ENCODE measurements around the gene HSPB6. TPM values are rescaled to one million over a fixed set of nuclear protein-coding genes. Genes with fewer than 3 reads are reported as not detected.
"Not testable (repeated sequence)": the region's sequence is repeated elsewhere in the genome, so short reads cannot be mapped to it uniquely, and the experiment has no call there.

The HSPB6 gene
- total RNA-seq, 1 donor from 2014 or later = 506 TPM

DNA sequence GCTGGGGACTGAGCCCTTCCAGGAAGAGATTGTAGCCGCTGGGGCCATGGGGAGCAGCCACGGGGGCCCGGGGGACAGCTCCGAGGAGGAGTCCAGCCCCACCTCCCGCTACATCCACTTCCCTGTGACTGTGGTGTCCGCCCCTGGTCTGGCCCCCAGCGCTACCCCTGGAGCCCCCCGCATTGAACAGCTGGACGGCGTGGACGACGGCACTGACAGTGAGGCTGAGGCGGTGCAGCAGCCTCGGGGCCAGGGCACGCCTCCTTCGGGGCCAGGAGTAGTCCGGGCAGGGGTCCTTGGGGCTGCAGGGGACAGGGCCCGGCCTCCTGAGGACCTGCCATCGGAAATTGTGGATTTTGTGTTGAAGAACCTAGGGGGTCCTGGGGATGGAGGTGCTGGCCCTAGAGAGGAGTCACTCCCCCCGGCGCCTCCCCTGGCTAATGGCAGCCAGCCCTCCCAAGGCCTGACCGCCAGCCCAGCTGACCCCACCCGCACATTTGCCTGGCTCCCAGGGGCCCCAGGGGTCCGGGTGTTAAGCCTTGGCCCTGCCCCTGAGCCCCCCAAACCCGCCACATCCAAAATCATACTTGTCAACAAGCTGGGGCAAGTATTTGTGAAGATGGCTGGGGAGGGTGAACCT, 24.2 kb downstream of the HSPB6 start:
- DNase-seq (ENCODE audit: low spot score) = no peak

DNA sequence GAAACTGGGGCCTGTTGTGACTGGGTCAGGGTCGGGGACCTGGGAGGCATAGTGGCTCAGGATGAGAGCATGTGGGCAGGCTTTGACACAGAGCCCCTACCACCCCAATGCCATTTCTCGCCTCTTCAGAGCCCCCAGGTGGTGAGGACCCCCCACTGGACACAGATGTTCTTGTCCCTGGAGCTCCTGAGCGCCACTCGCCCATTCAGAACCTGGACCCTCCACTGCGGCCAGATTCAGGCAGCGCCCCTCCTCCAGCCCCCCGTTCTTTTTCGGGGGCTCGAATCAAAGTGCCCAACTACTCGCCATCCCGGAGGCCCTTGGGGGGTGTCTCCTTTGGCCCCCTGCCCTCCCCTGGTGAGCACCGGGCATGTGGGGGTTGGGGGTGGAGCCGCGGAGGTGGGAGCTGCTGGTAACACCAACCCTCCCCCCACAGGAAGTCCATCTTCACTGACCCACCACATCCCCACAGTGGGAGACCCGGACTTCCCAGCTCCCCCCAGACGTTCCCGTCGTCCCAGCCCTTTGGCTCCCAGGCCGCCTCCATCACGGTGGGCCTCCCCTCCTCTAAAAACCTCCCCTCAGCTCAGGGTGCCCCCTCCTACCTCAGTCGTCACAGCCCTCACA, 24.9 kb downstream of the HSPB6 start:
- DNase-seq (ENCODE audit: low spot score) = no peak

DNA sequence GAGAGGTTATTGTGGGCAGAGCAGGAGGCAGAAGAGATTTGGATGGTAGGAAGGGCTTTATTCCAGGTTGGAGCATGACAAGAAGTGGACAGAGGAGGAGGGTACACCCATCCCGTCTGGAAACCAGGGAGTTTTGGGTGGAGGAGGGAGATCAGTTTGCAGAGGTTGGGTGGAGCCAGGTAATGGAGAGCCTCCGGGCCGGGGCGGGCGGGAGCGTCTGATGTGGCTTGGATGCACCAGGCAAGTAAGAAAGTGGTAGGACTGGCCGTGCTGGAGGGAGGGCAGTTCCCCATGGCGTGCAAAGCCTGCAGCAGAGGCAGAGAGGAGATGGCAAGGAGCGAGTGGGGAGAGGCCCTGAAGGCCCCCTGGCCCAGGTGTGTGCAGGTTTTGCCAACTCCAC, 25.5 kb downstream of the HSPB6 start:
- no peak for DNase-seq (ENCODE audit: low spot score)

DNA sequence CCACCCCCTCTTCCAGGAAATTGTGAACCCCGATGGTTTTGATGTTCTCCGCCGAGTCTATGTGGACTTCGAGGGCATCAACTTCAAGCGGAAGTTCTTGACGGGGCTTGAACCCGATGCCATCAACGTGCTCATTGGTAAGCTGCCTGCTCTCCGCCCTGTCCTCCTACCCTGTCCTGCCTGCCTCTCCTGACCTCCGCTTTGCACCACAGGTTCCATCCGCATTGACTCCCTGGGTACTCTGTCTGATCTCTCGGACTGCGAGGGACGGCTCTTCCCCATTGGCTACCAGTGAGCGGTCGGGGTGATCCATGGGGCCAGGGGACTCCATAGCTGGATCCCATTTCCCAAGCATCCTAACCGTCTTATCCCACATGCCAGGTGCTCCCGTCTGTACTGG, 26.5 kb downstream of the HSPB6 start:
- DNase-seq (ENCODE audit: low spot score) = no peak

DNA sequence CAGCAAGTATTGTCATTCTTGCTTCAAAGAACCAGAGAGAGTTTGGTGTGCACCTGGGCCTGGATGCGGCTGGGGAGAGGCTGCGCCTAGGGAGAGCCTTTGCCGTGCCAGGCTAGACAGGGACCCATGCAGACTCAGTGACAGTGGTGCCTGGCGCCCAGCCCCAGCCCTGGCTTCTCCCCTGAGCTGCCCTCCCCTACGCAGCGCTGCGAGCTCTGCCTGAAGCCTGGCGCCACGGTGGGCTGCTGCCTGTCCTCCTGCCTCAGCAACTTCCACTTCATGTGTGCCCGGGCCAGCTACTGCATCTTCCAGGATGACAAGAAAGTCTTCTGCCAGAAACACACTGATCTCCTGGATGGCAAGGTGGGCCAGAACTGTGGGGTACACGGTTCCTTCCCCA, 27.1 kb downstream of the HSPB6 start:
- no peak for DNase-seq (ENCODE audit: low spot score)

DNA sequence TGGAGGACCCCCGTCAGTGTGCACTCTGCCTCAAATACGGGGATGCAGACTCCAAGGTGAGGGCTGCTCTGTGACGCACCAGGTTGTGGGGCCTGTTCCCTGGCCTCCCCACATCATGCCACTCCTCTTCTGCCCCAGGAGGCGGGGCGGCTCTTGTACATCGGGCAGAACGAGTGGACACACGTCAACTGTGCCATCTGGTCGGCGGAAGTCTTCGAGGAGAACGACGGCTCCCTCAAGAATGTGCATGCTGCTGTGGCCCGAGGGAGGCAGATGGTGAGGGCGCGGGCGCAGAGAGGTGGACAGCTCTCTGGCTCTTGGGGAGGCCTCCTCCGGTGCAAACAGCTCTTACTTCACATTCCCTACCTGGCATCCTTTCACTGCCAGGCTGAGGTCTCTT, 27.8 kb downstream of the HSPB6 start:
- DNase-seq (ENCODE audit: low spot score) = no peak

DNA sequence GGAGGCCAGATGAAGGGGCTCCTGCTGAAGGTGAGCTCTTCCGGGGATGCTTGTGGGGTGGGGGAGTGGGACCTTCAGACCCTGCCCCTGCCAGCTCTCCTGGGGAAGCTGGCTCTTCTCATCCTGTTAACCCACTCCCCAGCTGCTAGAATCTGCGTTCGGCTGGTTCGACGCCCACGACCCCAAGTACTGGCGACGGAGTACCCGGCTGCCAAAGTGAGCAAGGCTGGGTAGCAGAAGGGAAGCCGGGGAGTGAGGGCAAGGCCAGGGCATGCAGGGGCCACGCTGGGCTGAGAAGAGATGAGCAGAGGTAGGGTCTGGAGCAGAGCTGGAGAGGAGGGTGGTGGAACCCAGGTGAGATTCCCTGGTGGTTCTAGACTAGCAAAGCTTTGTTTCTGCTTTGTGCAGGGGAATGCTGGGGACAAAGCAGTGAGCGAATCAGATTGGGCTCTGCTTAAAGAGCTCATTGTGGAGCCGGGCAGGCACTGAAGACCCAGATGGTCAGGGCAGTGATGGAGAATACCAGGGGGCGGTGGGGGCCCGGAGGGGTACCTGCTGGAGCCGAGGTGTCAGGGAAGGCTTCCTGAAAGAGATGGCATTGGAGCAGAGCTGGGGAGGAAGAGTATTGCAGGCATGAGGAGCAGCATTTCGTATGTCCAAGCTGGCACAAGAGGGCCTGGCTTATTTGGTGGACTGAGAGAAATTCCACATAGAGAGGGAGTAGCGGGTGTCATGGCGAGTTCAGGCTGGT, 28.7 kb downstream of the HSPB6 start:
- DNase-seq (ENCODE audit: low spot score) = no peak

DNA sequence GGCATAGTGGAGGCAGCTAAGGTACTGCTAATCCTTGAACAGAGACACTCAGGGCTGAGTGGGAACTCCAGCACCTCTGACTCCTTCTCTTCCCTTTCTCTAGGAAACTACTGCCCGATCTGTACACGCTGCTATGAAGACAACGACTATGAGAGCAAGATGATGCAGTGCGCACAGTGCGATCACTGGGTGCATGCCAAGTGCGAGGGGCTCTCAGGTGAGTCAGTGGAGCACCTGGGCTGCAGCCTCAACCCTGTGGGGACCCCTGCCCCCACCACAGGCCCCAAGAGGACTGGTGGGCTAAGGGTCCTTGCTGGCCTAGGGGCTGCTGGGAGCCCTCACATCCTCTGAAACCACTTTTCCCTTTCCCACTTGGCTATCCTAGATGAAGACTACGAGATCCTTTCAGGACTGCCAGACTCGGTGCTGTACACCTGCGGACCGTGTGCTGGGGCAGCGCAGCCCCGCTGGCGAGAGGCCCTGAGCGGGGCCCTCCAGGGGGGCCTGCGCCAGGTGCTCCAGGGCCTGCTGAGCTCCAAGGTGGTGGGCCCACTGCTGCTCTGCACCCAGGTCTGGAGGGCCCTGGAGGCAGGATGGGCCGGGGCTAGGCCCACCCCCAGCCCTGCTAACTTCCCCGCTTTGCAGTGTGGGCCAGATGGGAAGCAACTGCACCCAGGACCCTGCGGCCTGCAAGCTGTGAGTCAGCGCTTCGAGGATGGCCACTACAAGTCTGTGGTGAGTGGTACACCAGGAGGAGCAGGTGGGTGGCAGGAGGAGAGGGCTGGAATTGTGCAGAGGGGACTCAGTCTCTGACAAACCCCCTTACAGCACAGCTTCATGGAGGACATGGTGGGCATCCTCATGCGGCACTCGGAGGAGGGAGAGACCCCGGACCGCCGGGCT, 29.5 kb downstream of the HSPB6 start:
- no peak for DNase-seq (ENCODE audit: low spot score)

DNA sequence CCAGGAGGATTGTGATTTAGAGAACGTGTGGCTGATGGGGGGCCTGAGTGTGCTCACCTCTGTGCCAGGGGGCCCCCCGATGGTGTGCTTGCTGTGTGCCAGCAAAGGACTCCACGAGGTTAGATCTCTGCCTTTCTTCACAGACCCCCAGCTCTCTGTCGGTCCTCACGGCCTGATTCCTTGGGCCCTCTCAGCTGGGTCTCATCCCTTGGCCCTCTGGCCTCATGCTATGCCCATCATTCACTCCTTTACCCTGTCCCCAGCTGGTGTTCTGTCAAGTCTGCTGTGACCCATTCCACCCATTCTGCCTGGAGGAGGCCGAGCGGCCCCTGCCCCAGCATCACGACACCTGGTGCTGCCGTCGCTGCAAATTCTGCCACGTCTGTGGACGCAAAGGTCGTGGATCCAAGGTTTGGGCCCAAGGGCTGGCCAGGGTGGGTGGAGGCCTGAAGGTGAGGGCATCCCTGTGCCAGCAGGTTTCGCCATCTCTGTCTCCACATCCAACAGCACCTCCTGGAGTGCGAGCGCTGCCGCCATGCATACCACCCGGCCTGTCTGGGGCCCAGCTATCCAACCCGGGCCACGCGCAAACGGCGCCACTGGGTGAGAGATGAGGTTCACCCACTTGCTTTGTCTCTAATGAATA, 31.5 kb downstream of the HSPB6 start:
- no peak for DNase-seq (ENCODE audit: low spot score)

DNA sequence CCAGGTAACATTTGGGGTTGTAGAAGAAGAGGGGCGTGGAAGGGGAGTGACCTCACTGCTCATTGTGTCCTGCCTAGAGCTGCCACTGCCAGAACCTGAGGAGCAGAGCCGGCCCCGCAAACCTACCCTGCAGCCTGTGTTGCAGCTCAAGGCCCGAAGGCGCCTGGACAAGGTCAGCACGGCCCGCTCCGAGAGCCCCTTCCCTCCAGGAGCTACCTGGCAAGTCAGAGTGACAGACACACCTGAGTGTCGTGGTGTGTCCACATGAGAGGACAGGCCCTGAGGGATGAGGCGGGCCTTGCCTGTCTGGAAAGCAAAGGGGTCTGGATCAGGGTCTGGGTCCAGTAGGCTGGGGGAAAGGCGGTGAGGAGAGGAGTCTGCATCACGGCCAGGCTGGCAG, 32.3 kb downstream of the HSPB6 start:
- DNase-seq (ENCODE audit: low spot score) = no peak

DNA sequence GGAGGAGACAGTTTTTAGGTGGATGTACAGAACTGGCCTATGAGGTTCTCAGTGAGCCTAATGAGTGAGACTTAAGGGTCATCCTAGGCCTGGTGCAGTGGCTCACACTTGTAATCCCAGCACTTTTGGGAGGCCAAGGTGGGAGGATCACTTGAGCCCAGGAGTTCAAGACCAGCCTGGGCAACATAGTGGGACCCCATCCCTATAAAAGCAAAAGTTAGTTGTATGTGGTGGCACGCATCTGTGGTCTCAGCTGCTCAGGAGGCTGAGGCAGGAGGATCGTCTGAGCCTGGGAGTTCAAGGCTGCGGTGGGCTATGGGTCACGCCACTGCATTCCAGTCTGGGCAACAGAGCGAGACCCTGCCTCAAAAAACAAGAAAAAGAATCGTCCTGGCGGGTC, 32.7 kb downstream of the HSPB6 start:
- DNase-seq (ENCODE audit: low spot score) = not testable (repeated sequence)

DNA sequence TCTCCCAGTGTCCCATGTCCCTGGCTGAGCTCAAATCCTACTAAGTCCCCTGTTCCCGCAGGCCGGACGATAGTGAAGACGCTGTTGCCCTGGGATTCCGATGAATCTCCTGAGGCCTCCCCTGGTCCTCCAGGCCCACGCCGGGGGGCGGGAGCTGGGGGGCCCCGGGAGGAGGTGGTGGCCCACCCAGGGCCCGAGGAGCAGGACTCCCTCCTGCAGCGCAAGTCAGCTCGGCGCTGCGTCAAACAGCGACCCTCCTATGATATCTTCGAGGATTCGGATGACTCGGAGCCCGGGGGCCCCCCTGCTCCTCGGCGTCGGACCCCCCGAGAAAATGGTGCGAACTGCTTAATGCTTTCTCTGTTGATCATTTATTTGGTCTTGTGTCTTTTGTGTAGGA, 33.2 kb downstream of the HSPB6 start:
- DNase-seq (ENCODE audit: low spot score) = no peak

DNA sequence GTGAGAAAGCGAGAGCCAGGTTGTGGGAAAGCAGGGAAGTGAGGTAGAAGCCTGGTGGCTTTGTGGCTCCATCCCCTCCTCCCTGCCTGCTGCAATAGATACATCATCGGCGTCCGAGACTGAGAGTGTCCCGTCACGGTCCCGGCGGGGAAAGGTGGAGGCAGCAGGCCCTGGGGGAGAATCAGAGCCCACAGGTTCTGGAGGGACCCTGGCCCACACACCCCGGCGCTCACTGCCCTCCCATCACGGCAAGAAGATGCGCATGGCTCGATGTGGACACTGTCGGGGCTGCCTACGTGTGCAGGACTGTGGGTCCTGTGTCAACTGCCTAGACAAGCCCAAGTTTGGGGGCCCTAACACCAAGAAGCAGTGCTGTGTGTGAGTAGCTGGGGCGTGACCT, 33.9 kb downstream of the HSPB6 start:
- no peak for DNase-seq (ENCODE audit: low spot score)

DNA sequence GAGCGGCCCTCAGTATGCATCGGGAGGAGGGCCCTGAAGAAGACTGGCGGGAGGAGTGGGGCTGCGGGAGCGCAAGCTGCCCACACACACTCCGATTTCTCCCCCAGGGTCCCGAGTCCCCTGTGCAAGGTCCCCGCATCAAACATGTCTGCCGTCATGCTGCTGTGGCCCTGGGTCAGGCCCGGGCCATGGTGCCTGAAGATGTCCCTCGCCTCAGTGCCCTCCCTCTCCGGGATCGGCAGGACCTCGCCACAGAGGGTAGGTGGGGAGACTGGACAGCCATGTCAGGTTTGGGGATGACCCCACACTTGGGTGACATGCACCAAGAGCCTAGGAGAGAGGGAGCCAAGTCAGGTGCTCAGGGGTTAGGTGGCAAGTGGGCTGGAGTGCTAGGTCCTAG, 34.4 kb downstream of the HSPB6 start:
- DNase-seq (ENCODE audit: low spot score) = no peak

DNA sequence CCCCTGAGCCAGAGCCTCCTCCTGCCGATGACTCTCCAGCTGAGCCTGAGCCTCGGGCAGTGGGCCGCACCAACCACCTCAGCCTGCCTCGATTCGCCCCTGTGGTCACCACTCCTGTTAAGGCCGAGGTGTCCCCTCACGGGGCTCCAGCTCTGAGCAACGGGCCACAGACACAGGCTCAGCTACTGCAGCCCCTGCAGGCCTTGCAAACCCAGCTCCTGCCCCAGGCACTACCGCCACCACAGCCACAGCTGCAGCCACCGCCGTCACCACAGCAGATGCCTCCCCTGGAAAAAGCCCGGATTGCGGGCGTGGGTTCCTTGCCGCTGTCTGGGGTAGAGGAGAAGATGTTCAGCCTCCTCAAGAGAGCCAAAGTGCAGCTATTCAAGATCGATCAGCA, 35.5 kb downstream of the HSPB6 start:
- no peak for DNase-seq (ENCODE audit: low spot score)

DNA sequence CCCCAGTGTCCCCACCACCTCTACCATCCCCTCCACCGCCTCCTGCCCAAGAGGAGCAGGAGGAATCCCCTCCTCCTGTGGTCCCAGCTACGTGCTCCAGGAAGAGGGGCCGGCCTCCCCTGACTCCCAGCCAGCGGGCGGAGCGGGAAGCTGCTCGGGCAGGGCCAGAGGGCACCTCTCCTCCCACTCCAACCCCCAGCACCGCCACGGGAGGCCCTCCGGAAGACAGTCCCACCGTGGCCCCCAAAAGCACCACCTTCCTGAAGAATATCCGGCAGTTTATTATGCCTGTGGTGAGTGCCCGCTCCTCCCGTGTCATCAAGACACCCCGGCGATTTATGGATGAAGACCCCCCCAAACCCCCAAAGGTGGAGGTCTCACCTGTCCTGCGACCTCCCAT, 36.2 kb downstream of the HSPB6 start:
- DNase-seq (ENCODE audit: low spot score) = no peak

DNA sequence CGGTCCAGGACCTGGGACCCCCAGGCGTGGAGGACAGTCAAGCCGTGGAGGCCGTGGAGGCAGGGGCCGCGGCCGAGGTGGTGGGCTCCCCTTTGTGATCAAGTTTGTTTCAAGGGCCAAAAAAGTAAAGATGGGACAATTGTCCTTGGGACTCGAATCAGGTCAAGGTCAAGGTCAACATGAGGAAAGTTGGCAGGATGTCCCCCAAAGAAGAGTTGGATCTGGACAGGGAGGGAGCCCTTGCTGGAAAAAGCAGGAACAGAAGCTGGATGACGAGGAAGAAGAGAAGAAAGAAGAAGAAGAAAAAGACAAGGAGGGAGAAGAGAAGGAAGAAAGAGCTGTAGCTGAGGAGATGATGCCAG, 36.7 kb downstream of the HSPB6 start:
- no peak for DNase-seq (ENCODE audit: low spot score)

DNA sequence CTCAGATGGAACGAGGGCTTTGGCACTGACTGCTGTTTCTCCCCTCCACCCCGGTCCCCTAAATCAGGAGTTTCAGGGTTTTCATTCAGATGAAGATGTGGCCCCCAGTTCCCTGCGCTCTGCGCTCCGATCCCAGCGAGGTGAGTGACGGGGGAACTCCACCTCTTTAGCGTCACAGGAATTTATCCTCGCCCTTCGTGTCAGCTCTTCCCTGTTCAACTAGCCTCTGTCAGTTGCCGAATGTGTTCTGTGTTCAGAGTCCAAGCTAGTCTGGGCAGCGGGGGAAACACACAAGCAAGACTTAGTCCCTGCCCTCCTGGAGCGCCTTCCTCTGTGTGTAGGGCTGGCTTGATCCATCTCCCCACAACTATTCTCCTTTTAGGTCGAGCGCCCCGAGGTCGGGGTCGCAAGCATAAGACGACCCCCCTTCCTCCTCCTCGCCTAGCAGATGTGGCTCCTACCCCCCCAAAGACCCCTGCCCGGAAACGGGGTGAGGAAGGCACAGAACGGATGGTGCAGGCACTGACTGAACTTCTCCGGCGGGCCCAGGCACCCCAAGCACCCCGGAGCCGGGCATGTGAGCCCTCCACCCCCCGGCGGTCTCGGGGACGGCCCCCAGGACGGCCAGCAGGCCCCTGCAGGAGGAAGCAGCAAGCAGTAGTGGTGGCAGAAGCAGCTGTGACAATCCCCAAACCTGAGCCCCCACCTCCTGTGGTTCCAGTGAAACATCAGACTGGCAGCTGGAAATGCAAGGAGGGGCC, 37.2 kb downstream of the HSPB6 start:
- DNase-seq (ENCODE audit: low spot score) = no peak

DNA sequence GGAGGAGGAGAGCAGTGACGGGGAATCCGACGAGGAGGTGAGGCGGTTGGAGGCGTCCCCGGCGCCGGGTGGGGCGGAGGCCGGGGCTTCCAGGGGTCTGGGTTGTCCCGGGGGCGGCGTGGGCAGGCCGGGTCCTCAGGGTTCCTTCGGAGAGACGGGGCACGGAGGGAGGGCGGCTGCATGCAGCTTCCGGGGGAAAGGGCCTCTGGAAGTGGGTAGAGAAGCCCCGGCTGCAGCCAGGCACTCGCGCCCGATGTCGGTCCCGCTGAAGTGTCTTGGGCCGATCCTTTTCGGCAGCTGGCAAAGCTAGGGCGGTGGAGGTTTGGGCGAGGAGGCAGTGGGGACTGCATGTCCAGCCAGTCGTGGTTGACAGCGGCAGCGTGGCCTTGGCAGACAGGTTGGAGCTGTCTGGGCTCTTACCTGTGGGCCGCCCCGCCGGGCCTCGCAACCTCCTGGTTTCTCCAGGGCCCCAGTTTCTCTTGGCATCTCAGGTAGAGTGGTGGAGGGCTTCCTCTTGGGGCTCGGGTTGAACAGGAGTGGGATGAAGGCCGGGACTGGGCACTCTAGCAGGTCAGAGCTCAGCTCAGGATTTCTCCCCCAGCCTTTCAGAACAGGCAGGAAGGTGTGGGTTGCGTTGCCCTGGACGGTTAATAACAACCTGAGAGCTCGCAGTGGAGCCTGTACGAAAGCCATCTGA, 38.3 kb downstream of the HSPB6 start:
- DNase-seq (ENCODE audit: low spot score) = no peak

Data from mesenteric fat pad (tissue), 1 donor.